Neural cell (in vitro differentiated cells): ENCODE measurements around the gene CERKL.

Experiments used
- POLR2AphosphoS5 ChIP-seq: IDR thresholded peaks from 2 replicates; pipeline ENCODE4 v1.6.1; 2012
- RAD21 ChIP-seq: fragments of 450-650 bp; conservative IDR thresholded peaks from 2 replicates; pipeline ENCODE4 v1.6.1; 2014; ENCODE audit warnings: antibody characterized with exemption, mild to moderate bottlenecking, moderate library complexity
- TF ChIP-seq, protein P1 (sequence below): fragments of 450-650 bp; IDR thresholded peaks from 2 replicates; pipeline ENCODE4 v1.5.1; 2014; ENCODE audit warnings: antibody characterized with exemption, mild to moderate bottlenecking, moderate library complexity; ENCODE audit not compliant: poor library complexity, severe bottlenecking

DNA sequence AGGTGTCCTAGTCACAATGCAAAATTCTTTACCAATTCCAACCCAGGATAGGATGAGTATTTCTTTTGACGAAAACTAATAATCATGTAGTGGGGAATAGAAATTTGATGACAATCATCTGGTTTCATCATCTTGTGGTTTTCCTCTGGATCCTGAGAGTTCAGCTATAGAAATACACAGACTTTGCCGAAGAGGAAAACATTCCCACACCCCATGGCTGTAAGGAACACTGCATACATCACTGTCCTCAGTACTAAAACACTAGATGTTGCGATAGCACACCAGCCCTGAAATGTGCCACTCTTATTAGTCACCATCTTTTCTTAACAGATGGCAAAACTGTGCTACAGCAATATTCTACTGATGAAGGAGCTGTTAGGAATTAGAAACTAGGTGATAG lies 29.4 kb downstream of the CERKL start:
- TF ChIP-seq, protein P1, sequence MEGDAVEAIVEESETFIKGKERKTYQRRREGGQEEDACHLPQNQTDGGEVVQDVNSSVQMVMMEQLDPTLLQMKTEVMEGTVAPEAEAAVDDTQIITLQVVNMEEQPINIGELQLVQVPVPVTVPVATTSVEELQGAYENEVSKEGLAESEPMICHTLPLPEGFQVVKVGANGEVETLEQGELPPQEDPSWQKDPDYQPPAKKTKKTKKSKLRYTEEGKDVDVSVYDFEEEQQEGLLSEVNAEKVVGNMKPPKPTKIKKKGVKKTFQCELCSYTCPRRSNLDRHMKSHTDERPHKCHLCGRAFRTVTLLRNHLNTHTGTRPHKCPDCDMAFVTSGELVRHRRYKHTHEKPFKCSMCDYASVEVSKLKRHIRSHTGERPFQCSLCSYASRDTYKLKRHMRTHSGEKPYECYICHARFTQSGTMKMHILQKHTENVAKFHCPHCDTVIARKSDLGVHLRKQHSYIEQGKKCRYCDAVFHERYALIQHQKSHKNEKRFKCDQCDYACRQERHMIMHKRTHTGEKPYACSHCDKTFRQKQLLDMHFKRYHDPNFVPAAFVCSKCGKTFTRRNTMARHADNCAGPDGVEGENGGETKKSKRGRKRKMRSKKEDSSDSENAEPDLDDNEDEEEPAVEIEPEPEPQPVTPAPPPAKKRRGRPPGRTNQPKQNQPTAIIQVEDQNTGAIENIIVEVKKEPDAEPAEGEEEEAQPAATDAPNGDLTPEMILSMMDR: no peak
- no peak for TF ChIP-seq RAD21
- TF ChIP-seq POLR2AphosphoS5: no peak
